Activated gamma-delta T cell treated with Interleukin-2 at 50 U/mL for 16 hours (primary cell): ENCODE measurements around the gene PDZK1.
"Not testable (repeated sequence)": the region's sequence is repeated elsewhere in the genome, so short reads cannot be mapped to it uniquely, and the experiment has no call there.

ENCODE experiments used
- DNase-seq: peaks from one replicate; pipeline ENCODE4 v3.0.0-alpha.2; 2020

PDZK1 gene

GRCh38 chr1:145708063-145708462 lies 895 bp upstream of the PDZK1 start:
- no peak for DNase-seq

GRCh38 chr1:145706086-145706664 lies 993 bp downstream of the PDZK1 start:
- no peak for DNase-seq

- no peak for DNase-seq
Observed at GRCh38 chr1:145705622-145706021, 1.5 kb downstream of the PDZK1 start.

- DNase-seq: no peak
Observed at GRCh38 chr1:145702826-145703225, 4.3 kb downstream of the PDZK1 start.

GRCh38 chr1:145702052-145702451 lies 5.1 kb downstream of the PDZK1 start:
- DNase-seq: no peak

- no peak for DNase-seq
Observed at GRCh38 chr1:145701306-145701862, 5.8 kb downstream of the PDZK1 start.

- no peak for DNase-seq
Observed at GRCh38 chr1:145696630-145696960, 10.6 kb downstream of the PDZK1 start.

- no peak for DNase-seq
Observed at GRCh38 chr1:145695821-145696629, 11.1 kb downstream of the PDZK1 start.

GRCh38 chr1:145692785-145693443 lies 14.3 kb downstream of the PDZK1 start:
- DNase-seq: no peak

- peak; percentile 29 for DNase-seq
Observed at GRCh38 chr1:145690587-145691558, 16.3 kb downstream of the PDZK1 start.

- no peak for DNase-seq
Observed at GRCh38 chr1:145689922-145690321, 17.2 kb downstream of the PDZK1 start.

GRCh38 chr1:145688924-145689323 lies 18.2 kb downstream of the PDZK1 start:
- DNase-seq: no peak

GRCh38 chr1:145688328-145688727 lies 18.8 kb downstream of the PDZK1 start:
- no peak for DNase-seq

- not testable (repeated sequence) for DNase-seq
Observed at GRCh38 chr1:145686078-145686477, 21.1 kb downstream of the PDZK1 start.

GRCh38 chr1:145684858-145685257 lies 22.3 kb downstream of the PDZK1 start:
- not testable (repeated sequence) for DNase-seq

GRCh38 chr1:145673217-145673616 lies 34.0 kb downstream of the PDZK1 start:
- DNase-seq: not testable (repeated sequence)

- not testable (repeated sequence) for DNase-seq
Observed at GRCh38 chr1:145670995-145671745, 36.0 kb downstream of the PDZK1 start.

- DNase-seq: not testable (repeated sequence)
Observed at GRCh38 chr1:145665015-145665414, 42.2 kb downstream of the PDZK1 start.

GRCh38 chr1:145662502-145662901 lies 44.7 kb downstream of the PDZK1 start:
- DNase-seq: not testable (repeated sequence)

- DNase-seq: not testable (repeated sequence)
Observed at GRCh38 chr1:145656245-145656943, 50.8 kb downstream of the PDZK1 start.

GRCh38 chr1:145643990-145644389 lies 63.2 kb downstream of the PDZK1 start:
- DNase-seq: not testable (repeated sequence)
